ENCODE results near the gene LRRC72.

GRCh38 chr7:16550671-16551070 lies 24.0 kb downstream of the LRRC72 start:
- TF ChIP-seq POLR2AphosphoS5 (IDR thresholded peaks at IDR 0.05; ENCODE audit: low read depth, low read length) (no peak), CTCF (IDR thresholded peaks at IDR 0.05) (no peak), SIN3A (IDR thresholded peaks at IDR 0.05; ENCODE audit: borderline replicate concordance, insufficient read depth, low read depth, low read length) (no peak)
